ENCODE results near the gene ZNF180.
A peak's percentile ranks its signal among the peaks of the same experiment; 100 is the strongest.

Gene ZNF180

GRCh38 chr19:44499962-44500949, at the start of gene ZNF180:
Gene ZNF180 (minus strand): TSS chr19:44500522. CDS start chr19:44497334, 3,188 bp downstream.
- H3K4me3 ChIP-seq (ENCODE audit: low read depth, low read length) = peak within 1 kb of the TSS; percentile 69
- TF ChIP-seq CTCF (IDR thresholded peaks at IDR 0.05; ENCODE audit: borderline replicate concordance, insufficient read depth, low read depth, low read length) = no peak

- TF ChIP-seq CTCF (IDR thresholded peaks at IDR 0.05; ENCODE audit: borderline replicate concordance, insufficient read depth, low read depth, low read length) = no peak
- H3K4me3 ChIP-seq (ENCODE audit: low read depth, low read length) = no peak overlapping the region
These were observed 49.2 kb upstream of the ZNF180 start for GRCh38 chr19:44549507-44549906.

GRCh38 chr19:44548736-44549135, 48.4 kb upstream of the ZNF180 start:
- TF ChIP-seq CTCF (IDR thresholded peaks at IDR 0.05; ENCODE audit: borderline replicate concordance, insufficient read depth, low read depth, low read length) = no peak

GRCh38 chr19:44544031-44544430, 43.7 kb upstream of the ZNF180 start:
- no peak for TF ChIP-seq CTCF (IDR thresholded peaks at IDR 0.05; ENCODE audit: borderline replicate concordance, insufficient read depth, low read depth, low read length)
- no peak overlapping the region for H3K4me3 ChIP-seq (ENCODE audit: low read depth, low read length)

More at GRCh38 chr19:44548736-44549135, 48.4 kb upstream of the ZNF180 start:
- no peak overlapping the region for H3K4me3 ChIP-seq (ENCODE audit: low read depth, low read length)

GRCh38 chr19:44542671-44543070, 42.3 kb upstream of the ZNF180 start:
- TF ChIP-seq CTCF (IDR thresholded peaks at IDR 0.05; ENCODE audit: borderline replicate concordance, insufficient read depth, low read depth, low read length) = no peak
- no peak overlapping the region for H3K4me3 ChIP-seq (ENCODE audit: low read depth, low read length)

- TF ChIP-seq CTCF (IDR thresholded peaks at IDR 0.05; ENCODE audit: borderline replicate concordance, insufficient read depth, low read depth, low read length) = no peak
These were observed 40.4 kb upstream of the ZNF180 start for GRCh38 chr19:44540736-44541135.

GRCh38 chr19:44539991-44540390, 39.7 kb upstream of the ZNF180 start:
- TF ChIP-seq CTCF (IDR thresholded peaks at IDR 0.05; ENCODE audit: borderline replicate concordance, insufficient read depth, low read depth, low read length) = no peak
- no peak overlapping the region for H3K4me3 ChIP-seq (ENCODE audit: low read depth, low read length)

More at GRCh38 chr19:44540736-44541135, 40.4 kb upstream of the ZNF180 start:
- H3K4me3 ChIP-seq (ENCODE audit: low read depth, low read length) = no peak overlapping the region
